GM12864 (cell line): ENCODE results near the gene LYZ.

ENCODE experiments used
- DNase-seq: peaks from one replicate; pipeline ENCODE4 v3.0.0-alpha.2; 2011; ENCODE audit warnings: low read depth
- H3K4me3 ChIP-seq: 2 replicates; pipeline ENCODE4 v1.5.1; 2011; ENCODE audit warnings: mild to moderate bottlenecking, low read depth, low read length, control low read depth
- CTCF ChIP-seq: IDR thresholded peaks from 2 replicates; pipeline ENCODE4 v1.5.1; 2011; ENCODE audit warnings: low read depth, mild to moderate bottlenecking, moderate library complexity, low read length, control low read depth, inconsistent platforms; ENCODE audit errors: missing control alignments

Gene LYZ

GRCh38 chr12:69339999-69340398, 8.2 kb upstream of the LYZ start:
- DNase-seq, result no peak
- H3K4me3 ChIP-seq, result no peak overlapping the region
- TF ChIP-seq CTCF, result no peak

DNA sequence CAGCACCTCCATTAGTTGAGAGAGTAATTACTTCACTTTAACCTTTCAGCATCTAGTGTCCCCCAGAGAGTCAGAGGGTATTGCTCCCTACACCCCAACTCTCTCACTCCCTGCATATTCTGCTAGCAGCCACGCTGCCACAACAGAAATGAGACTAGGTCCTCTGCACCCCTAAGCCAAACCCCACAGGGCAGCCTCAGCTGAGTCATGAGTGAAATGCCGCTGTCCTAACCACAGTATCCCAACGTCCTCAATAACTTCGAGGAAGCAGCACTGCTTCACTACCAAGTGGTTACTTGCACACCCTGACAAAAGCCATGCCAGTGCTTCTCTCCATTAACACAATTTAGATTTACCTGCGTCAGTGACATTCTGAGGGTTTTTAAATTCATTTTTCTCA, 6.9 kb upstream of the LYZ start:
- no peak for DNase-seq
- no peak for TF ChIP-seq CTCF
- H3K4me3 ChIP-seq, result no peak overlapping the region

- H3K4me3 ChIP-seq, result no peak overlapping the region
- TF ChIP-seq CTCF, result no peak
- DNase-seq, result no peak
Observed at GRCh38 chr12:69342421-69342820, 5.8 kb upstream of the LYZ start.

GRCh38 chr12:69343357-69343756, 4.8 kb upstream of the LYZ start:
- no peak for TF ChIP-seq CTCF
- DNase-seq, result no peak
- H3K4me3 ChIP-seq, result no peak overlapping the region

- DNase-seq, result no peak
- TF ChIP-seq CTCF, result no peak
Observed at GRCh38 chr12:69343885-69344612, 4.1 kb upstream of the LYZ start.

GRCh38 chr12:69345077-69345476, 3.1 kb upstream of the LYZ start:
- DNase-seq, result no peak
- TF ChIP-seq CTCF, result no peak
- H3K4me3 ChIP-seq, result no peak overlapping the region

More at GRCh38 chr12:69343885-69344612, 4.1 kb upstream of the LYZ start:
- H3K4me3 ChIP-seq, result no peak overlapping the region

- DNase-seq, result no peak
- no peak overlapping the region for H3K4me3 ChIP-seq
- TF ChIP-seq CTCF, result no peak
Observed at GRCh38 chr12:69345742-69346141, 2.4 kb upstream of the LYZ start.
